Measurements from ENCODE around the gene IL21R. TPM values are rescaled to one million over a fixed set of nuclear protein-coding genes. Genes with fewer than 3 reads are reported as not detected.

The IL21R gene
- total RNA-seq, 2 experiments from 2014 or later, result 34.5 to 34.8 TPM

- Histone ChIP-seq H3K27ac (ENCODE audit: low read depth in 1 of 2, low read length in 2 of 2) (no peak overlapping the region), H3K4me1 (ENCODE audit: insufficient read depth, low read length) (no peaks in the 10 kb centered on the region), H3K4me3 (ENCODE audit: low read length) (no peak overlapping the region), H3K9me3 (ENCODE audit: control insufficient read depth in 1 of 2, insufficient read depth in 1 of 2, low read length in 2 of 2) (peaks cover 4 to 13% of the 10 kb centered on the region in 2 experiments), H3K27me3 (ENCODE audit: control insufficient read depth in 1 of 2, insufficient read depth in 2 of 2, low read length in 2 of 2) (no peaks in the 10 kb centered on the region), H3K36me3 (ENCODE audit: insufficient read depth, low read length) (no peaks in the 10 kb centered on the region)
- no peaks in the 10 kb centered on the region for H3K36me3 Mint-ChIP-seq (ENCODE audit: low read depth)
- CTCF ChIA-PET, result no interaction called here
- ATAC-seq (ENCODE audit: poor library complexity), result no peak
- intact Hi-C loops (cut with DNase I, micrococcal nuclease), result no loop called here
- H3K4me3 Mint-ChIP-seq, result no peak overlapping the region
- peaks cover 5% of the 10 kb centered on the region for H3K4me1 Mint-ChIP-seq (ENCODE audit: low read depth)
- TF ChIP-seq CTCF (IDR thresholded peaks at IDR 0.05), result no peak
- no peak overlapping the region for H3K27ac Mint-ChIP-seq
- peaks cover 3% of the 10 kb centered on the region for H3K9me3 Mint-ChIP-seq
- no peak for DNase-seq
- no peaks in the 10 kb centered on the region for H3K27me3 Mint-ChIP-seq
- POLR2A ChIA-PET, result interaction anchor here (2.5 kb wide), 1 partner anchor 19 kb away, joined by 8 read pairs; no protein-coding TSS in a partner anchor
These were observed 15.3 kb upstream of the IL21R start for GRCh38 chr16:27386674-27387073.

- TF ChIP-seq CTCF (IDR thresholded peaks at IDR 0.05), result no peak
- DNase-seq, result no peak
- intact Hi-C loops (cut with DNase I, micrococcal nuclease), result no loop called here
- H3K27me3 Mint-ChIP-seq, result no peaks in the 10 kb centered on the region
- H3K27ac Mint-ChIP-seq, result no peak overlapping the region
- peaks cover 4 to 13% of the 10 kb centered on the region in 2 experiments for H3K9me3 ChIP-seq (ENCODE audit: control insufficient read depth in 1 of 2, insufficient read depth in 1 of 2, low read length in 2 of 2)
- ChIA-PET CTCF (no interaction called here), POLR2A (interaction anchor here (0.8 to 2.5 kb wide), 3 partner anchors 9 to 20 kb away, joined by 3 to 8 read pairs (median 4); no protein-coding TSS in a partner anchor)
- H3K27me3 ChIP-seq (ENCODE audit: control insufficient read depth in 1 of 2, insufficient read depth in 2 of 2, low read length in 2 of 2), result no peaks in the 10 kb centered on the region
- ATAC-seq (ENCODE audit: poor library complexity), result no peak
- H3K27ac ChIP-seq (ENCODE audit: low read depth in 1 of 2, low read length in 2 of 2), result no peak overlapping the region
- no peak overlapping the region for H3K4me3 ChIP-seq (ENCODE audit: low read length)
- peaks cover 6% of the 10 kb centered on the region for H3K9me3 Mint-ChIP-seq
- H3K4me1 ChIP-seq (ENCODE audit: insufficient read depth, low read length), result no peaks in the 10 kb centered on the region
- H3K36me3 Mint-ChIP-seq (ENCODE audit: low read depth), result no peaks in the 10 kb centered on the region
- H3K4me1 Mint-ChIP-seq (ENCODE audit: low read depth), result no peaks in the 10 kb centered on the region
- no peaks in the 10 kb centered on the region for H3K36me3 ChIP-seq (ENCODE audit: insufficient read depth, low read length)
- H3K4me3 Mint-ChIP-seq, result no peak overlapping the region
These were observed 14.2 kb upstream of the IL21R start for GRCh38 chr16:27387724-27388123.

- ChIA-PET CTCF (no interaction called here), POLR2A (interaction anchor here (3.4 kb wide), 1 partner anchor 12 kb away, joined by 14 read pairs; the partner anchor contains the start of gene IL21R)
- no peak for DNase-seq
- intact Hi-C loops (cut with DNase I, micrococcal nuclease), result no loop called here
- Mint-ChIP-seq H3K36me3 (ENCODE audit: low read depth) (peaks cover 7% of the 10 kb centered on the region), H3K27ac (no peak overlapping the region), H3K4me1 (ENCODE audit: low read depth) (no peaks in the 10 kb centered on the region), H3K27me3 (no peaks in the 10 kb centered on the region), H3K4me3 (no peak overlapping the region), H3K9me3 (peaks cover 15% of the 10 kb centered on the region)
- ATAC-seq (ENCODE audit: poor library complexity), result no peak
- Histone ChIP-seq H3K4me3 (ENCODE audit: low read length) (no peak overlapping the region), H3K27me3 (ENCODE audit: control insufficient read depth in 1 of 2, insufficient read depth in 2 of 2, low read length in 2 of 2) (no peaks in the 10 kb centered on the region), H3K36me3 (ENCODE audit: insufficient read depth, low read length) (no peaks in the 10 kb centered on the region), H3K4me1 (ENCODE audit: insufficient read depth, low read length) (no peaks in the 10 kb centered on the region), H3K27ac (ENCODE audit: low read depth in 1 of 2, low read length in 2 of 2) (no peak overlapping the region), H3K9me3 (ENCODE audit: control insufficient read depth in 1 of 2, insufficient read depth in 1 of 2, low read length in 2 of 2) (peaks cover 4% of the 10 kb centered on the region in 2 experiments)
- no peak for TF ChIP-seq CTCF (IDR thresholded peaks at IDR 0.05)
These were observed 12.6 kb upstream of the IL21R start for GRCh38 chr16:27389272-27389961.

Measured in CD4-positive, alpha-beta T cell (primary cell).